Vagina (tissue), 2 donors: ENCODE results near the gene ITGBL1. TPM values are rescaled to one million over a fixed set of nuclear protein-coding genes. Genes with fewer than 3 reads are reported as not detected.

Experiments
- DNase-seq, 2 donors: peaks; one replicate each; pipeline ENCODE4 v3.0.0-alpha.2; 2017; ENCODE audit errors: extremely low spot score in 2 of 2
- H3K27ac ChIP-seq: fragments of 200-600 bp; sonication (generic); one replicate; pipeline ENCODE4 v1.5.1; 2019
- H3K27me3 ChIP-seq: fragments of 200-600 bp; sonication (generic); one replicate; pipeline ENCODE4 v1.5.1; 2019
- H3K36me3 ChIP-seq, 2 donors: fragments of 200-600 bp; sonication (generic); one replicate each; pipeline ENCODE4 v1.5.1; 2017 to 2019
- H3K4me1 ChIP-seq: fragments of 200-600 bp; sonication (generic); one replicate; pipeline ENCODE4 v1.5.1; 2019
- H3K4me3 ChIP-seq, 2 donors: fragments of 200-600 bp; sonication (generic); 1 replicate in 1 of 2; 2 replicates in 1 of 2; pipeline ENCODE4 v1.5.1; 2016 to 2019
- H3K9me3 ChIP-seq: fragments of 200-600 bp; sonication (generic); one replicate; pipeline ENCODE4 v1.5.1; 2019
- CTCF ChIP-seq, 3 experiments: fragments of 450-650 bp in 2 of 3; fragments of 200-600 bp in 1 of 3; sonication (generic) in 1 of 3; IDR thresholded peaks; one replicate each; pipeline ENCODE4 v1.5.1; 2017 to 2019; ENCODE audit warnings: antibody characterized with exemption in 3 of 3, mild to moderate bottlenecking in 2 of 3, moderate library complexity in 2 of 3
- POLR2A ChIP-seq, 2 donors: fragments of 450-650 bp; IDR thresholded peaks; one replicate each; pipeline ENCODE4 v1.6.1; 2017; ENCODE audit warnings: antibody characterized with exemption in 2 of 2, mild to moderate bottlenecking in 2 of 2, moderate library complexity in 2 of 2
- POLR2AphosphoS5 ChIP-seq, 2 donors: sonication (generic); formaldehyde crosslinking; IDR thresholded peaks; one replicate each; pipeline ENCODE4 v1.9.0; 2017; ENCODE audit warnings: antibody characterized with exemption in 2 of 2, mild to moderate bottlenecking in 2 of 2, low read depth in 1 of 2; ENCODE audit not compliant: insufficient read depth in 1 of 2
- intact Hi-C: fragments of 100-400 bp; cut with DNase I; formaldehyde crosslinking; loops from one replicate; pipeline ENCODE4 v1.15.1; 2023
- total RNA-seq: library from RNA; depleted of rRNA; stranded (reverse); fragments of >200 nt; gene quantifications from one replicate; pipeline ENCODE4 v1.2.3, GENCODE V29; 2016

ITGBL1 gene
- total RNA-seq, 1 donor from 2014 or later: 6.4 TPM

- intact Hi-C loops: no loop called here
- no peaks in the 10 kb centered on the region for H3K36me3 ChIP-seq
- TF ChIP-seq CTCF (IDR thresholded peaks at IDR 0.05) (no peak), POLR2AphosphoS5 (IDR thresholded peaks at IDR 0.05; ENCODE audit: insufficient read depth in 1 of 2, low read depth in 1 of 2) (no peak), POLR2A (IDR thresholded peaks at IDR 0.05) (no peak)
Measured at GRCh38 chr13:101569807-101570206, 117.3 kb downstream of the ITGBL1 start.

GRCh38 chr13:101570410-101570809, 117.9 kb downstream of the ITGBL1 start:
- no peak overlapping the region for H3K4me3 ChIP-seq
- no peak overlapping the region for H3K27ac ChIP-seq
- no peaks in the 10 kb centered on the region for H3K27me3 ChIP-seq
- DNase-seq: no peak
- TF ChIP-seq CTCF (IDR thresholded peaks at IDR 0.05): no peak
- TF ChIP-seq POLR2A (IDR thresholded peaks at IDR 0.05): no peak
- TF ChIP-seq POLR2AphosphoS5 (IDR thresholded peaks at IDR 0.05; ENCODE audit: insufficient read depth in 1 of 2, low read depth in 1 of 2): no peak
- no peaks in the 10 kb centered on the region for H3K36me3 ChIP-seq
- H3K9me3 ChIP-seq: no peaks in the 10 kb centered on the region
- intact Hi-C loops: no loop called here
- no peaks in the 10 kb centered on the region for H3K4me1 ChIP-seq

More at GRCh38 chr13:101569807-101570206, 117.3 kb downstream of the ITGBL1 start:
- H3K27me3 ChIP-seq: no peaks in the 10 kb centered on the region
- DNase-seq: no peak
- no peaks in the 10 kb centered on the region for H3K9me3 ChIP-seq
- no peak overlapping the region for H3K27ac ChIP-seq
- no peaks in the 10 kb centered on the region for H3K4me1 ChIP-seq
- no peak overlapping the region for H3K4me3 ChIP-seq

DNA sequence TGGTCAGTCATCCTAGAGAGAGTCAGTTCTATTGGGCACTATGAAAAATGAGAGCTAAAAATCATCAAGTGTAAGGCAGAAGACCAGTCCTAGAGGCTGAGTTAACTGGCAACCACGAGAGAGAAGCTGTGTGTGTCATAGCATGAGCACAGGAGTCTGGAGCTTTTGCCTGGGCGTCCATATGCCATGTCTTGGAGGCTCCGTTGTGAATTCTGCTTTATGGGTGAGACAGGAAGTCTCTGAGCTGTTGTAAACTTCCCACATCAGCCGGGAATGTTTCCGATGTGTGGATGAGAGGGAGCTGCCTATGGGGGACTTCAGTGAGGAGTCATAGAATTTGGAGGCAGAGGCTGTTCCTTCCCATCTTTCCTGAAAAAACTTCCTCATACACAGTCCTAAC, 120.0 kb downstream of the ITGBL1 start:
- Histone ChIP-seq H3K4me1 (no peaks in the 10 kb centered on the region), H3K27ac (no peak overlapping the region), H3K36me3 (no peaks in the 10 kb centered on the region), H3K9me3 (no peaks in the 10 kb centered on the region), H3K27me3 (no peaks in the 10 kb centered on the region), H3K4me3 (no peak overlapping the region)
- intact Hi-C loops: no loop called here
- TF ChIP-seq POLR2A (IDR thresholded peaks at IDR 0.05) (no peak), POLR2AphosphoS5 (IDR thresholded peaks at IDR 0.05; ENCODE audit: insufficient read depth in 1 of 2, low read depth in 1 of 2) (no peak), CTCF (IDR thresholded peaks at IDR 0.05) (no peak)
- DNase-seq: no peak

- no peak for TF ChIP-seq POLR2AphosphoS5 (IDR thresholded peaks at IDR 0.05; ENCODE audit: insufficient read depth in 1 of 2, low read depth in 1 of 2)
- no peak for TF ChIP-seq CTCF (IDR thresholded peaks at IDR 0.05)
- Histone ChIP-seq H3K4me3 (no peak overlapping the region), H3K27me3 (no peaks in the 10 kb centered on the region), H3K9me3 (no peaks in the 10 kb centered on the region), H3K27ac (no peak overlapping the region), H3K4me1 (no peaks in the 10 kb centered on the region), H3K36me3 (no peaks in the 10 kb centered on the region)
- intact Hi-C loops: no loop called here
- DNase-seq: no peak
Measured at GRCh38 chr13:101575581-101575980, 123.1 kb downstream of the ITGBL1 start.

GRCh38 chr13:101576455-101576854, 124.0 kb downstream of the ITGBL1 start:
- Histone ChIP-seq H3K9me3 (no peaks in the 10 kb centered on the region), H3K27ac (no peak overlapping the region), H3K4me1 (no peaks in the 10 kb centered on the region), H3K27me3 (no peaks in the 10 kb centered on the region), H3K4me3 (no peak overlapping the region), H3K36me3 (no peaks in the 10 kb centered on the region)
- intact Hi-C loops: no loop called here
- DNase-seq: no peak
- TF ChIP-seq POLR2A (IDR thresholded peaks at IDR 0.05) (no peak), CTCF (IDR thresholded peaks at IDR 0.05) (no peak), POLR2AphosphoS5 (IDR thresholded peaks at IDR 0.05; ENCODE audit: insufficient read depth in 1 of 2, low read depth in 1 of 2) (no peak)
